Measurements from ENCODE around the gene CBR3. TPM values are rescaled to one million over a fixed set of nuclear protein-coding genes. Genes with fewer than 3 reads are reported as not detected.

CBR3 gene
- polyA plus RNA-seq, 1 of the 3 experiments (the other 2 are of a cell fraction) = 6.7 TPM

GRCh38 chr21:36178349-36178748 is 43.5 kb downstream of the CBR3 start:
- H2AFZ ChIP-seq (ENCODE audit: low read depth) = no peak overlapping the region
- no peak for DNase-seq
- no peaks in the 10 kb centered on the region for H3K9me2 ChIP-seq
- TF ChIP-seq JUND (IDR thresholded peaks at IDR 0.05) = no peak
- TF ChIP-seq NFIC (IDR thresholded peaks at IDR 0.05; ENCODE audit: borderline replicate concordance) = no peak
- no peak for TF ChIP-seq TCF12 (IDR thresholded peaks at IDR 0.05)
- TF ChIP-seq IRF3 (IDR thresholded peaks at IDR 0.05; ENCODE audit: low read depth, low read length) = no peak
- no peak for TF ChIP-seq GABPA (IDR thresholded peaks at IDR 0.05; ENCODE audit: low read depth)
- TF ChIP-seq SIN3A (IDR thresholded peaks at IDR 0.05; ENCODE audit: borderline replicate concordance, low read depth, low read length) = no peak
- no peaks in the 10 kb centered on the region for H3F3A ChIP-seq (replicated peaks; ENCODE audit: insufficient read depth)
- no peak overlapping the region for H3K4me2 ChIP-seq
- no peaks in the 10 kb centered on the region for H4K20me1 ChIP-seq (ENCODE audit: insufficient read depth)
- WGBS (ENCODE audit: low lambda C conversion rate) = 96% methylated on average over 2 of the region's 2 CpGs
- H3K4me1 ChIP-seq (ENCODE audit: control insufficient read depth in 1 of 2, insufficient read depth in 2 of 2, low read depth in 1 of 2, low read length in 1 of 2) = no peaks in the 10 kb centered on the region; a peak in 1 of 4 replicates
- no peaks in the 10 kb centered on the region for H3K79me2 ChIP-seq (ENCODE audit: insufficient read depth)
- ChIA-PET POLR2A (no interaction called here), CTCF (interaction anchor here (2.1 kb wide), 1 partner anchor 8 kb away, joined by 4 read pairs; no protein-coding TSS in a partner anchor)
- H3K9me3 ChIP-seq = no peaks in the 10 kb centered on the region
- H3K27ac ChIP-seq (ENCODE audit: low read depth in 2 of 2, low read length in 1 of 2) = no peak overlapping the region
- no peaks in the 10 kb centered on the region for H3K27me3 ChIP-seq (ENCODE audit: insufficient read depth)
- H3K4me3 ChIP-seq (ENCODE audit: low read depth in 2 of 2, low read length in 1 of 2) = no peak overlapping the region
- no peak overlapping the region for H3K9ac ChIP-seq
- no peaks in the 10 kb centered on the region for H3K36me3 ChIP-seq (replicated peaks in 1 of 2; ENCODE audit: control insufficient read depth in 1 of 2, insufficient read depth in 2 of 2, low read length in 1 of 2)

- ChIA-PET CTCF (interaction anchor here (2.1 kb wide), 1 partner anchor 8 kb away, joined by 4 read pairs; no protein-coding TSS in a partner anchor), POLR2A (no interaction called here)
- Histone ChIP-seq H3K27ac (ENCODE audit: low read depth in 2 of 2, low read length in 1 of 2) (no peak overlapping the region), H2AFZ (ENCODE audit: low read depth) (no peak overlapping the region), H3K9ac (no peak overlapping the region), H4K20me1 (ENCODE audit: insufficient read depth) (no peaks in the 10 kb centered on the region), H3K9me3 (no peaks in the 10 kb centered on the region), H3F3A (replicated peaks; ENCODE audit: insufficient read depth) (no peaks in the 10 kb centered on the region), H3K27me3 (ENCODE audit: insufficient read depth) (no peaks in the 10 kb centered on the region), H3K4me3 (ENCODE audit: low read depth in 2 of 2, low read length in 1 of 2) (no peak overlapping the region), H3K4me2 (no peak overlapping the region), H3K4me1 (ENCODE audit: control insufficient read depth in 1 of 2, insufficient read depth in 2 of 2, low read depth in 1 of 2, low read length in 1 of 2) (no peaks in the 10 kb centered on the region; a peak in 1 of 4 replicates), H3K36me3 (replicated peaks in 1 of 2; ENCODE audit: control insufficient read depth in 1 of 2, insufficient read depth in 2 of 2, low read length in 1 of 2) (no peaks in the 10 kb centered on the region), H3K79me2 (ENCODE audit: insufficient read depth) (no peaks in the 10 kb centered on the region), H3K9me2 (no peaks in the 10 kb centered on the region)
- TF ChIP-seq RXRA (IDR thresholded peaks at IDR 0.05; ENCODE audit: borderline replicate concordance, low read depth) (no peak), CTCF (IDR thresholded peaks at IDR 0.05) (no peak), SIN3A (IDR thresholded peaks at IDR 0.05; ENCODE audit: borderline replicate concordance, low read depth, low read length) (no peak), MEF2A (IDR thresholded peaks at IDR 0.05; ENCODE audit: borderline replicate concordance, low read depth) (no peak), YY1 (IDR thresholded peaks at IDR 0.05; ENCODE audit: low read depth) (no peak), TCF12 (IDR thresholded peaks at IDR 0.05) (no peak), TEAD4 (IDR thresholded peaks at IDR 0.05; ENCODE audit: borderline replicate concordance, insufficient read depth) (no peak), FOXJ3 (CRISPR knock-in tag; IDR thresholded peaks at IDR 0.05) (no peak), USF1 (IDR thresholded peaks at IDR 0.05; ENCODE audit: borderline replicate concordance, low read depth) (no peak), USF2 (IDR thresholded peaks at IDR 0.05; ENCODE audit: borderline replicate concordance, low read depth, low read length) (no peak), NRF1 (IDR thresholded peaks at IDR 0.05; ENCODE audit: low read depth, low read length) (no peak), POLR2AphosphoS5 (IDR thresholded peaks at IDR 0.05; ENCODE audit: low read depth, low read length) (no peak), REST (IDR thresholded peaks at IDR 0.05; ENCODE audit: low read depth, low read length) (no peak), JUND (IDR thresholded peaks at IDR 0.05) (no peak), MXI1 (IDR thresholded peaks at IDR 0.05; ENCODE audit: low read depth, low read length) (no peak)
- no peak for DNase-seq
Observed at GRCh38 chr21:36179145-36179544, 44.3 kb downstream of the CBR3 start.

Data from SK-N-SH (cell line).